Daoy (cell line): Measurements from ENCODE around the gene PIP5K1B. TPM values are rescaled to one million over a fixed set of nuclear protein-coding genes. Genes with fewer than 3 reads are reported as not detected.
"Not testable (repeated sequence)": the region's sequence is repeated elsewhere in the genome, so short reads cannot be mapped to it uniquely, and the experiment has no call there.

ENCODE experiments used
- DNase-seq: peaks from one replicate; pipeline ENCODE4 v3.0.0-alpha.2; 2015; ENCODE audit warnings: low read depth
- total RNA-seq: library from RNA; depleted of rRNA; stranded (reverse); fragments of >200 nt; shearing (Covaris generic); gene quantifications from 2 replicates; pipeline ENCODE4 v1.2.3, GENCODE V29; 2014

PIP5K1B gene
- total RNA-seq, 1 experiment from 2014 or later = 0.57 TPM

GRCh38 chr9:69023650-69024049 lies 318.6 kb downstream of the PIP5K1B start:
- DNase-seq = peak; percentile 30

- DNase-seq = peak; percentile 52
Observed at GRCh38 chr9:69027355-69028097, 322.5 kb downstream of the PIP5K1B start.

- DNase-seq = no peak
Observed at GRCh38 chr9:69028754-69029153, 323.7 kb downstream of the PIP5K1B start.

GRCh38 chr9:69029535-69029934 lies 324.5 kb downstream of the PIP5K1B start:
- DNase-seq = no peak

- DNase-seq = no peak
Observed at GRCh38 chr9:69030851-69031645, 326.0 kb downstream of the PIP5K1B start.

- no peak for DNase-seq
Observed at GRCh38 chr9:69034071-69034470, 329.0 kb downstream of the PIP5K1B start.

- peak; percentile 90 for DNase-seq
Observed at GRCh38 chr9:69035438-69036308, 330.6 kb downstream of the PIP5K1B start, which contains the start of gene FXN. Gene FXN (plus strand): TSS chr9:69035752. CDS start chr9:69035783, 31 bp downstream.

- peak; percentile 40 for DNase-seq
Observed at GRCh38 chr9:69036309-69036708, 331.3 kb downstream of the PIP5K1B start.

GRCh38 chr9:69036799-69037198 lies 331.8 kb downstream of the PIP5K1B start:
- no peak for DNase-seq

GRCh38 chr9:69040646-69041045 lies 335.6 kb downstream of the PIP5K1B start:
- DNase-seq = no peak

- peak; percentile 18 for DNase-seq
Observed at GRCh38 chr9:69044240-69045219, 339.5 kb downstream of the PIP5K1B start.

GRCh38 chr9:69045821-69046220 lies 340.8 kb downstream of the PIP5K1B start:
- DNase-seq = no peak

- DNase-seq = no peak
Observed at GRCh38 chr9:69046723-69047122, 341.7 kb downstream of the PIP5K1B start.

GRCh38 chr9:69047371-69047770 lies 342.3 kb downstream of the PIP5K1B start:
- no peak for DNase-seq

- DNase-seq = no peak
Observed at GRCh38 chr9:69049094-69049493, 344.1 kb downstream of the PIP5K1B start.

- not testable (repeated sequence) for DNase-seq
Observed at GRCh38 chr9:69050936-69051335, 345.9 kb downstream of the PIP5K1B start.

- no peak for DNase-seq
Observed at GRCh38 chr9:69054989-69055388, 349.9 kb downstream of the PIP5K1B start.

- DNase-seq = no peak
Observed at GRCh38 chr9:69056191-69056815, 351.3 kb downstream of the PIP5K1B start.

- no peak for DNase-seq
Observed at GRCh38 chr9:69058101-69058500, 353.1 kb downstream of the PIP5K1B start.
